GM12878 (cell line): ENCODE measurements around the gene C17orf58. TPM values are rescaled to one million over a fixed set of nuclear protein-coding genes. Genes with fewer than 3 reads are reported as not detected.

ENCODE experiments used
- ATAC-seq: fragments of 200-7000 bp; cut with Tn5 transposase; 3 replicates; pipeline ENCODE4 v1.9.1; 2020; ENCODE audit warnings: mild to moderate bottlenecking, moderate library complexity
- BruUV-seq: library from RNA; stranded (reverse); fragments of 400-500 nt; replicated peaks from 2 replicates; lab custom pipeline; 2021; lab: Mats Ljungman, UMichigan
- CTCF ChIA-PET: fragments of 300-600 bp; sonication (Branson Sonifier 250); formaldehyde crosslinking; extraction: SDS; loops from one replicate; lab custom pipeline; 2021; ENCODE audit warnings: inconsistent platforms; lab: Yijun Ruan, JAX
- POLR2A ChIA-PET: fragments of 350-600 bp; formaldehyde crosslinking; extraction: SDS; loops from one replicate; lab custom pipeline; 2021; ENCODE audit warnings: inconsistent platforms; lab: Charles Lee
- RAD21 ChIA-PET: fragments of 300-600 bp; sonication (Branson Sonifier 250); formaldehyde crosslinking; loops from one replicate; lab custom pipeline; 2023; ENCODE audit warnings: antibody characterized with exemption; ENCODE audit not compliant: unreplicated experiment; lab: Charles Lee
- SMC1A ChIA-PET: fragments of 300-600 bp; sonication (Branson Sonifier 250); formaldehyde crosslinking; loops from one replicate; lab custom pipeline; 2023; ENCODE audit not compliant: unreplicated experiment, uncharacterized antibody; lab: Charles Lee
- DNase-seq: peaks from one replicate; pipeline ENCODE4 v3.0.0-alpha.2; 2011; ENCODE audit warnings: low read depth, low spot score
- FAIRE-seq: peaks from 3 replicates; lab custom pipeline; 2011; peaks lifted over from hg19 to GRCh38; lab: Jason Lieb, UNC
- H2AFZ ChIP-seq: 2 replicates; pipeline ENCODE4 v1.6.0; 2011; ENCODE audit warnings: low read depth, low read length, control low read depth; ENCODE audit not compliant: control insufficient read depth
- H3K27ac ChIP-seq: 2 replicates; pipeline ENCODE4 v1.5.1; 2011; ENCODE audit warnings: control low read depth; ENCODE audit not compliant: control insufficient read depth, insufficient read depth
- H3K27me3 ChIP-seq, 2 experiments: replicated peaks in 1 of 2; 2 replicates each; pipeline versions ENCODE4 v1.6.0 to v1.6.1; 2011; ENCODE audit warnings: low read length in 1 of 2; ENCODE audit not compliant: control insufficient read depth in 2 of 2, insufficient read depth in 2 of 2
- H3K36me3 ChIP-seq, 2 experiments: 2 replicates each; pipeline ENCODE4 v1.5.1; 2011; ENCODE audit warnings: low read length in 1 of 2; ENCODE audit not compliant: control insufficient read depth in 2 of 2, insufficient read depth in 2 of 2
- H3K4me1 ChIP-seq: 2 replicates; pipeline ENCODE4 v1.6.1; 2011; ENCODE audit warnings: mild to moderate bottlenecking, low read length, moderate library complexity, mixed read lengths; ENCODE audit not compliant: control insufficient read depth, insufficient read depth
- H3K4me2 ChIP-seq: 2 replicates; pipeline ENCODE4 v1.6.0; 2011; ENCODE audit warnings: control low read depth; ENCODE audit not compliant: control insufficient read depth, insufficient read depth
- H3K4me3 ChIP-seq: fragments of 200-600 bp; sonication (generic); 2 replicates; pipeline ENCODE4 v1.5.1; 2016
- H3K79me2 ChIP-seq: 2 replicates; pipeline ENCODE4 v1.6.0; 2011; ENCODE audit warnings: low read length; ENCODE audit not compliant: control insufficient read depth, insufficient read depth
- H3K9ac ChIP-seq: 2 replicates; pipeline ENCODE4 v1.8.0; 2011; ENCODE audit warnings: low read length, control low read depth, mixed read lengths; ENCODE audit not compliant: control insufficient read depth, insufficient read depth
- H3K9me3 ChIP-seq: replicated peaks from 3 replicates; pipeline ENCODE4 v1.5.1; 2011; ENCODE audit warnings: mild to moderate bottlenecking, low read length; ENCODE audit not compliant: control insufficient read depth, insufficient read depth
- H4K20me1 ChIP-seq: 2 replicates; pipeline ENCODE4 v1.6.0; 2011; ENCODE audit not compliant: control insufficient read depth, insufficient read depth
- BHLHE40 ChIP-seq, 2 experiments: fragments of 450-650 bp in 1 of 2; IDR thresholded peaks; 2 replicates each; pipeline ENCODE4 v1.6.1; 2011 to 2017; ENCODE audit warnings: low read depth in 2 of 2, borderline replicate concordance in 1 of 2, improper control_type of control experiment in 1 of 2, low read length in 1 of 2, mild to moderate bottlenecking in 1 of 2
- CBX3 ChIP-seq: fragments of 200-600 bp; sonication (generic); IDR thresholded peaks from 2 replicates; pipeline ENCODE4 v1.6.1; 2016; ENCODE audit warnings: low read depth, borderline replicate concordance
- CREB1 ChIP-seq: IDR thresholded peaks from 2 replicates; pipeline ENCODE4 v1.6.1; 2012; ENCODE audit warnings: low read depth, mild to moderate bottlenecking, inconsistent platforms
- CREM ChIP-seq: IDR thresholded peaks from 2 replicates; pipeline ENCODE4 v1.6.1; 2014; ENCODE audit warnings: antibody characterized with exemption, low read depth
- EP300 ChIP-seq, 2 experiments: fragments of 150-350 bp in 1 of 2; IDR thresholded peaks; 2 replicates each; pipeline ENCODE4 v1.6.1; 2011 to 2012; ENCODE audit warnings: low read depth in 2 of 2, low read length in 2 of 2, borderline replicate concordance in 1 of 2, improper control_type of control experiment in 1 of 2, inconsistent platforms in 1 of 2; ENCODE audit not compliant: control insufficient read depth in 1 of 2
- ESRRA ChIP-seq: IDR thresholded peaks from 2 replicates; pipeline ENCODE4 v1.6.1; 2012; ENCODE audit warnings: mild to moderate bottlenecking, low read length, improper control_type of control experiment
- ETV6 ChIP-seq, 2 experiments: fragments of 450-650 bp in 1 of 2; IDR thresholded peaks in 1 of 2; conservative IDR thresholded peaks in 1 of 2; 2 replicates each; pipeline ENCODE4 v1.6.1; 2014; ENCODE audit warnings: antibody characterized with exemption in 1 of 2, borderline replicate concordance in 1 of 2, low read depth in 1 of 2, mild to moderate bottlenecking in 1 of 2, moderate library complexity in 1 of 2
- EZH2 ChIP-seq: IDR thresholded peaks from 2 replicates; pipeline ENCODE4 v1.6.1; 2012; ENCODE audit warnings: low read depth, mild to moderate bottlenecking, control low read depth, inconsistent platforms, low read length, borderline replicate concordance; ENCODE audit not compliant: control insufficient read depth
- JUNB ChIP-seq: IDR thresholded peaks from 2 replicates; pipeline ENCODE4 v1.6.1; 2016; ENCODE audit warnings: antibody characterized with exemption, mild to moderate bottlenecking
- MTA2 ChIP-seq: fragments of 450-650 bp; IDR thresholded peaks from 2 replicates; pipeline ENCODE4 v1.6.1; 2016; ENCODE audit warnings: low read depth, mild to moderate bottlenecking, moderate library complexity
- NFIC ChIP-seq: IDR thresholded peaks from 2 replicates; pipeline ENCODE4 v1.6.1; 2012; ENCODE audit warnings: low read depth, mild to moderate bottlenecking, inconsistent platforms, low read length, moderate library complexity
- SPI1 ChIP-seq: IDR thresholded peaks from 2 replicates; pipeline ENCODE4 v1.6.1; 2011; ENCODE audit warnings: low read depth, mild to moderate bottlenecking, low read length, moderate library complexity, borderline replicate concordance; ENCODE audit not compliant: insufficient read depth
- SREBF2 ChIP-seq: IDR thresholded peaks from 2 replicates; pipeline ENCODE4 v1.6.1; 2012; ENCODE audit warnings: mild to moderate bottlenecking, low read length
- TARDBP ChIP-seq: IDR thresholded peaks from 2 replicates; pipeline ENCODE4 v1.6.1; 2016; ENCODE audit warnings: borderline replicate concordance
- TCF7 ChIP-seq: IDR thresholded peaks from 2 replicates; pipeline ENCODE4 v1.6.1; 2014; ENCODE audit warnings: antibody characterized with exemption, borderline replicate concordance
- ZSCAN29 ChIP-seq: fragments of 450-650 bp; IDR thresholded peaks from 2 replicates; pipeline ENCODE4 v1.6.1; 2017; ENCODE audit warnings: mild to moderate bottlenecking, moderate library complexity
- WGBS: methylation state at CpG from one replicate; pipeline ENCODE4 v1.1.6; 2016; ENCODE audit warnings: low lambda C conversion rate; ENCODE audit not compliant: insufficient replicate concordance, insufficient coverage; ENCODE audit errors: missing lambda C conversion rate; 5-methylcytosine and 5-hydroxymethylcytosine counted together
- in situ Hi-C: fragments of 300-500 bp; cut with MboI; formaldehyde crosslinking; loops from 9 replicates; pipeline ENCODE4 v1.14.3; 2018; ENCODE audit warnings: mixed read lengths
- intact Hi-C: fragments of 100-400 bp; cut with micrococcal nuclease; formaldehyde crosslinking; loops from one replicate; pipeline ENCODE4 v1.14.2; 2022; ENCODE audit not compliant: unreplicated experiment
- polyA plus RNA-seq, 11 experiments: library from polyadenylated mRNA; depleted of rRNA in 4 of 11; unstranded in 6 of 11; stranded (reverse) in 5 of 11; fragments of >200 nt; fragmentation: Nextera tagmentation in 4 of 11; fragmentation: Illumina TruSeq in 1 of 11; extraction: Ambion mirVana in 4 of 11; extraction: Trizol in 1 of 11; gene quantifications; 1 replicate in 1 of 11; 2 replicates in 10 of 11; pipeline versions ENCODE4 v1.2.1 to v1.2.3, GENCODE V29; 2011 to 2016; ENCODE audit warnings: inconsistent platforms in 2 of 11, missing spikeins in 2 of 11, low read depth in 1 of 11
- total RNA-seq, 4 experiments: library from RNA; depleted of rRNA in 3 of 4; stranded (reverse); fragments of >200 nt in 3 of 4; fragmentation: Illumina TruSeq in 1 of 4; extraction: Trizol in 1 of 4; gene quantifications; 2 replicates each; pipeline versions ENCODE4 v1.2.1 to v1.2.3, GENCODE V29; 2013 to 2021

C17orf58 gene
- total and polyA plus RNA-seq, 10 of the 15 experiments (the other 5 are each of a cell fraction or from before 2014, with no cell fraction given): 3.3 to 12.3 (median 6.2) TPM

GRCh38 chr17:68006797-68007196, 10.5 kb upstream of the C17orf58 start:
- ChIA-PET POLR2A (no interaction called here), SMC1A (no interaction called here), CTCF (no interaction called here), RAD21 (no interaction called here)
- no TSS peak for BruUV-seq
- no peaks in the 10 kb centered on the region for H4K20me1 ChIP-seq
- no peak overlapping the region for H3K4me2 ChIP-seq
- TF ChIP-seq CBX3 (no peak), ETV6 (conservative IDR thresholded peaks at IDR 0.05 in 1 of 2, IDR thresholded peaks at IDR 0.05 in 1 of 2; ENCODE audit: borderline replicate concordance in 1 of 2, low read depth in 1 of 2) (no peak), TCF7 (no peak), NFIC (no peak), EP300 (IDR thresholded peaks at IDR 0.05; ENCODE audit: borderline replicate concordance in 1 of 2, control insufficient read depth in 1 of 2, low read depth in 2 of 2, low read length in 2 of 2) (no peak), BHLHE40 (IDR thresholded peaks at IDR 0.05; ENCODE audit: borderline replicate concordance in 1 of 2, low read depth in 2 of 2, low read length in 1 of 2) (no peak), MTA2 (no peak), JUNB (no peak), CREB1 (no peak), CREM (no peak), SPI1 (no peak), SREBF2 (no peak), ESRRA (no peak), TARDBP (no peak), ZSCAN29 (no peak), EZH2 (no peak)
- H3K4me3 ChIP-seq: no peak overlapping the region
- no peak overlapping the region for H3K9ac ChIP-seq
- intact Hi-C loops (no loop called here), in situ Hi-C loops (no loop called here)
- FAIRE-seq: no peak
- H3K9me3 ChIP-seq: no peaks in the 10 kb centered on the region
- no peak for DNase-seq
- no peaks in the 10 kb centered on the region for H3K79me2 ChIP-seq
- H3K27ac ChIP-seq: no peak overlapping the region
- no peaks in the 10 kb centered on the region for H3K4me1 ChIP-seq
- H2AFZ ChIP-seq: no peak overlapping the region
- H3K27me3 ChIP-seq: no peaks in the 10 kb centered on the region
- 72% methylated on average over 6 of the region's 6 CpGs for WGBS
- H3K36me3 ChIP-seq: no peaks in the 10 kb centered on the region
- no peak for ATAC-seq
